Endothelial cell of umbilical vein (primary cell): ENCODE results near the gene OPCML. TPM values are rescaled to one million over a fixed set of nuclear protein-coding genes. Genes with fewer than 3 reads are reported as not detected.

Experiments
- BruUV-seq: library from RNA; stranded (reverse); fragments of 400-500 nt; replicated peaks from 2 replicates; lab custom pipeline; 2021; lab: Mats Ljungman, UMichigan
- CTCF ChIA-PET: fragments of 300-600, 350-600 bp; sonication (Branson Sonifier 250); formaldehyde crosslinking; loops from one replicate; lab custom pipeline; 2021; ENCODE audit warnings: antibody characterized with exemption, inconsistent platforms; lab: Charles Lee
- POLR2A ChIA-PET: fragments of 300-600, 350-600 bp; sonication (Branson Sonifier 250); formaldehyde crosslinking; loops from one replicate; lab custom pipeline; 2021; ENCODE audit warnings: antibody characterized with exemption, inconsistent platforms; lab: Charles Lee
- DNase-seq: peaks from one replicate; pipeline ENCODE4 v3.0.0-alpha.2; 2011; ENCODE audit warnings: low read depth, low spot score
- FAIRE-seq: peaks from 2 replicates; lab custom pipeline; 2011; peaks lifted over from hg19 to GRCh38; lab: Jason Lieb, UNC
- H2AFZ ChIP-seq: 2 replicates; pipeline ENCODE4 v1.6.0; 2012; ENCODE audit warnings: low read depth, low read length, control low read depth, inconsistent platforms
- H3K27ac ChIP-seq: 2 replicates; pipeline ENCODE4 v1.5.1; 2011; ENCODE audit warnings: low read depth, mild to moderate bottlenecking, control low read depth, low read length, moderate library complexity; ENCODE audit not compliant: insufficient read depth
- H3K27me3 ChIP-seq, 2 experiments: 2 replicates each; pipeline versions ENCODE4 v1.6.0 to v1.6.1; 2011; ENCODE audit warnings: low read length in 2 of 2, mixed read lengths in 1 of 2; ENCODE audit not compliant: control insufficient read depth in 2 of 2, insufficient read depth in 2 of 2
- H3K36me3 ChIP-seq, 2 experiments: 2 replicates in 1 of 2; 3 replicates in 1 of 2; pipeline ENCODE4 v1.5.1; 2011; ENCODE audit warnings: low read length in 2 of 2, mild to moderate bottlenecking in 1 of 2, moderate library complexity in 1 of 2; ENCODE audit not compliant: control insufficient read depth in 2 of 2, insufficient read depth in 2 of 2; ENCODE audit errors: extremely low read depth in 1 of 2
- H3K4me1 ChIP-seq: 3 replicates; pipeline ENCODE4 v1.5.1; 2011; ENCODE audit warnings: mild to moderate bottlenecking, low read length; ENCODE audit not compliant: control insufficient read depth, insufficient read depth; ENCODE audit errors: extremely low read depth
- H3K4me2 ChIP-seq: 2 replicates; pipeline ENCODE4 v1.6.1; 2011; ENCODE audit warnings: low read length, control low read depth, mixed read lengths; ENCODE audit not compliant: insufficient read depth
- H3K4me3 ChIP-seq, 3 experiments: fragments of 200-600 bp in 1 of 3; sonication (generic), shearing (Covaris generic) in 1 of 3; replicated peaks in 1 of 3; 2 replicates each; pipeline ENCODE4 v1.5.1; 2011 to 2016; ENCODE audit warnings: control low read depth in 3 of 3, low read length in 3 of 3, mild to moderate bottlenecking in 2 of 3, inconsistent platforms in 1 of 3, low read depth in 1 of 3, moderate library complexity in 1 of 3; ENCODE audit not compliant: insufficient read depth in 1 of 3
- H3K79me2 ChIP-seq: 2 replicates; pipeline ENCODE4 v1.6.0; 2012; ENCODE audit warnings: low read length, inconsistent platforms; ENCODE audit not compliant: control insufficient read depth, insufficient read depth
- H3K9ac ChIP-seq: replicated peaks from 2 replicates; pipeline ENCODE3; 2011; ENCODE audit warnings: low read length, control low read depth; ENCODE audit not compliant: insufficient read depth; ENCODE audit errors: extremely low read depth
- H3K9me1 ChIP-seq: replicated peaks from 3 replicates; pipeline ENCODE4 v1.6.0; 2011; ENCODE audit warnings: mild to moderate bottlenecking, low read length; ENCODE audit not compliant: control insufficient read depth, insufficient read depth; ENCODE audit errors: extremely low read depth
- H3K9me3 ChIP-seq: replicated peaks from 2 replicates; pipeline ENCODE4 v1.5.1; 2012; ENCODE audit warnings: low read length, inconsistent platforms; ENCODE audit not compliant: control insufficient read depth, insufficient read depth
- H4K20me1 ChIP-seq: replicated peaks from 2 replicates; pipeline ENCODE3; 2011; ENCODE audit warnings: mild to moderate bottlenecking, low read length; ENCODE audit not compliant: control insufficient read depth, insufficient read depth; ENCODE audit errors: extremely low read depth
- EZH2 ChIP-seq: IDR thresholded peaks from 2 replicates; pipeline ENCODE4 v1.6.1; 2012; ENCODE audit warnings: borderline replicate concordance, low read depth, mild to moderate bottlenecking, moderate library complexity, low read length, inconsistent platforms; ENCODE audit not compliant: severe bottlenecking
- FOS ChIP-seq: IDR thresholded peaks from 2 replicates; pipeline ENCODE4 v1.6.1; 2011; ENCODE audit warnings: mild to moderate bottlenecking, low read length, moderate library complexity, borderline replicate concordance; ENCODE audit not compliant: insufficient read depth
- GATA2 ChIP-seq: IDR thresholded peaks from 2 replicates; pipeline ENCODE4 v1.7.0; 2011; ENCODE audit warnings: low read depth, mild to moderate bottlenecking, moderate library complexity, mixed read lengths, low read length; ENCODE audit not compliant: insufficient read length, insufficient read depth
- JUN ChIP-seq: IDR thresholded peaks from 2 replicates; pipeline ENCODE4 v1.6.1; 2011; ENCODE audit warnings: borderline replicate concordance, low read depth; ENCODE audit not compliant: insufficient read length, insufficient read depth
- MYC ChIP-seq: IDR thresholded peaks from one replicate; pipeline ENCODE4 v1.6.1; 2011; ENCODE audit warnings: mild to moderate bottlenecking, low read depth, low read length
- POLR2A ChIP-seq: IDR thresholded peaks from 2 replicates; pipeline ENCODE4 v1.6.1; 2012; ENCODE audit warnings: low read depth, mild to moderate bottlenecking, control low read depth, low read length
- POLR2AphosphoS5 ChIP-seq: IDR thresholded peaks from 2 replicates; pipeline ENCODE4 v1.6.1; 2012; ENCODE audit warnings: low read depth, mild to moderate bottlenecking, control low read depth, low read length, moderate library complexity; ENCODE audit not compliant: insufficient read depth
- dilution Hi-C: fragments of 300-500 bp; cut with MboI; formaldehyde crosslinking; loops from one replicate; pipeline ENCODE4 v1.15.0; 2019; ENCODE audit warnings: low sequenced_read_pairs; ENCODE audit not compliant: extremely low pct_ligation_motif_present
- intact Hi-C: fragments of 100-400 bp; cut with micrococcal nuclease; formaldehyde crosslinking; loops from one replicate; pipeline ENCODE4 v1.10.0; 2022
- polyA plus RNA-seq, 4 experiments: library from polyadenylated mRNA; depleted of rRNA in 3 of 4; stranded (reverse) in 3 of 4; unstranded in 1 of 4; fragments of >200 nt; gene quantifications; 2 replicates each; pipeline versions ENCODE4 v1.2.1 to v1.2.3, GENCODE V29; 2011 to 2012; ENCODE audit warnings: missing spikeins in 1 of 4
- total RNA-seq: library from RNA; stranded (reverse); gene quantifications from 2 replicates; pipeline ENCODE4 v1.2.3, GENCODE V29; 2021
- TF ChIP-seq, protein P1 (sequence below), 2 donors: IDR thresholded peaks; 1 replicate in 1 of 2; 2 replicates in 1 of 2; pipeline ENCODE4 v1.5.1; 2011; ENCODE audit warnings: low read length in 2 of 2, mild to moderate bottlenecking in 2 of 2, moderate library complexity in 2 of 2, control low read depth in 1 of 2, inconsistent platforms in 1 of 2, low read depth in 1 of 2; ENCODE audit not compliant: insufficient read depth in 1 of 2; ENCODE audit errors: extremely low read depth in 1 of 2
- TF ChIP-seq, protein P2 (sequence below): IDR thresholded peaks from 2 replicates; pipeline ENCODE4 v1.6.1; 2011; ENCODE audit not compliant: insufficient read depth, insufficient read length

Gene OPCML
- total and polyA plus RNA-seq, 2 donors (not counting 3 experiments of a cell fraction or from before 2014, with no cell fraction given): not detected

DNA sequence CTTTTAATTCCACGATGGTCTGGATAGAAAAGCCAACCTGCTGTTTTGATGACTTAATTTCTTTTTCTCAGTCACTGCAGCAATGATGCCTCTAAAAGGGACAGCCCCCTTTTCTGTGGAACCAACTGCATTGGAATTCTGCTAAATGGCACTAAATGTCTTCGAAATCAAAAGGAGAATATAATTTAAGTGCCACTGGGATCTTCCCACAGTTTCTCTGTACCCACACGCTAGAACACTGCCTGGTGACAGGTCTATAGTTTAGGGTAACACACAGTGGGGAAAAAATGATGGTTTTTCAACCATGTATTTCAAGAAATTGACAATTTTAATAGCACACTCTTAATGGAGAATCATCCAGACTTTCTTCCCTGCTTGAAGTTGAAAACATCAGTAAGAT lies 182.3 kb downstream of the OPCML start:
- no peak for FAIRE-seq

More for the DNA sequence above, 182.3 kb downstream of the OPCML start:
- intact Hi-C loops (no loop called here), dilution Hi-C loops (no loop called here)
- Histone ChIP-seq H3K79me2 (no peaks in the 10 kb centered on the region), H3K9me1 (no peaks in the 10 kb centered on the region), H3K9me3 (peaks cover 2% of the 10 kb centered on the region), H3K4me2 (no peak overlapping the region), H3K4me1 (no peaks in the 10 kb centered on the region), H4K20me1 (no peaks in the 10 kb centered on the region), H3K27ac (no peak overlapping the region), H2AFZ (no peak overlapping the region), H3K36me3 (no peaks in the 10 kb centered on the region), H3K9ac (no peak overlapping the region), H3K27me3 (no peaks in the 10 kb centered on the region), H3K4me3 (no peak overlapping the region)
- no peak for DNase-seq
- no TSS peak for BruUV-seq
- POLR2A ChIA-PET: no interaction called here
- CTCF ChIA-PET: no interaction called here
- TF ChIP-seq POLR2AphosphoS5 (no peak), JUN (no peak), POLR2A (no peak), FOS (no peak), MYC (no peak), EZH2 (no peak), GATA2 (no peak)
- TF ChIP-seq, protein P1, sequence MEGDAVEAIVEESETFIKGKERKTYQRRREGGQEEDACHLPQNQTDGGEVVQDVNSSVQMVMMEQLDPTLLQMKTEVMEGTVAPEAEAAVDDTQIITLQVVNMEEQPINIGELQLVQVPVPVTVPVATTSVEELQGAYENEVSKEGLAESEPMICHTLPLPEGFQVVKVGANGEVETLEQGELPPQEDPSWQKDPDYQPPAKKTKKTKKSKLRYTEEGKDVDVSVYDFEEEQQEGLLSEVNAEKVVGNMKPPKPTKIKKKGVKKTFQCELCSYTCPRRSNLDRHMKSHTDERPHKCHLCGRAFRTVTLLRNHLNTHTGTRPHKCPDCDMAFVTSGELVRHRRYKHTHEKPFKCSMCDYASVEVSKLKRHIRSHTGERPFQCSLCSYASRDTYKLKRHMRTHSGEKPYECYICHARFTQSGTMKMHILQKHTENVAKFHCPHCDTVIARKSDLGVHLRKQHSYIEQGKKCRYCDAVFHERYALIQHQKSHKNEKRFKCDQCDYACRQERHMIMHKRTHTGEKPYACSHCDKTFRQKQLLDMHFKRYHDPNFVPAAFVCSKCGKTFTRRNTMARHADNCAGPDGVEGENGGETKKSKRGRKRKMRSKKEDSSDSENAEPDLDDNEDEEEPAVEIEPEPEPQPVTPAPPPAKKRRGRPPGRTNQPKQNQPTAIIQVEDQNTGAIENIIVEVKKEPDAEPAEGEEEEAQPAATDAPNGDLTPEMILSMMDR (IDR thresholded peaks at IDR 0.05; ENCODE audit: extremely low read depth in 1 of 2, insufficient read depth in 1 of 2, low read depth in 1 of 2, low read length in 2 of 2): no peak
- TF ChIP-seq, protein P2, sequence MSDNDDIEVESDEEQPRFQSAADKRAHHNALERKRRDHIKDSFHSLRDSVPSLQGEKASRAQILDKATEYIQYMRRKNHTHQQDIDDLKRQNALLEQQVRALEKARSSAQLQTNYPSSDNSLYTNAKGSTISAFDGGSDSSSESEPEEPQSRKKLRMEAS: no peak
